Stomach (tissue), 9 donors: ENCODE results near the gene SLC17A9. TPM values are rescaled to one million over a fixed set of nuclear protein-coding genes. Genes with fewer than 3 reads are reported as not detected.

Source experiments
- DNase-seq, 2 donors: peaks; one replicate each; pipeline versions ENCODE4 v3.0.0 to v3.0.0-alpha.2; 2013 to 2019
- H3K27ac ChIP-seq, 5 donors: fragments of 200-600 bp in 4 of 5; sonication (generic) in 4 of 5; one replicate each; pipeline ENCODE4 v1.5.1; 2013 to 2019; ENCODE audit warnings: mild to moderate bottlenecking in 1 of 5, moderate library complexity in 1 of 5
- H3K27me3 ChIP-seq, 3 donors: fragments of 200-600 bp; sonication (generic); one replicate each; pipeline ENCODE4 v1.5.1; 2017 to 2019; ENCODE audit warnings: mixed run types in 1 of 3
- H3K36me3 ChIP-seq, 4 donors: fragments of 200-600 bp; sonication (generic); 1 replicate in 3 of 4; 2 replicates in 1 of 4; pipeline ENCODE4 v1.5.1; 2016 to 2019
- H3K4me1 ChIP-seq, 4 donors: fragments of 200-600 bp; sonication (generic); one replicate each; pipeline ENCODE4 v1.5.1; 2016 to 2019
- H3K4me3 ChIP-seq, 4 donors: fragments of 200-600 bp; sonication (generic) in 3 of 4; one replicate each; pipeline ENCODE4 v1.5.1; 2016 to 2019; ENCODE audit warnings: mild to moderate bottlenecking in 1 of 4
- H3K9me3 ChIP-seq, 4 donors: fragments of 200-600 bp; sonication (generic); one replicate each; pipeline ENCODE4 v1.5.1; 2016 to 2019
- CTCF ChIP-seq, 7 experiments: fragments of 450-650 bp in 4 of 7; fragments of 200-600 bp in 3 of 7; sonication (generic) in 3 of 7; IDR thresholded peaks; one replicate each; pipeline ENCODE4 v1.5.1; 2016 to 2019; ENCODE audit warnings: antibody characterized with exemption in 7 of 7, control low read depth in 2 of 7, mild to moderate bottlenecking in 1 of 7
- EP300 ChIP-seq: sonication (generic); formaldehyde crosslinking; IDR thresholded peaks from one replicate; pipeline ENCODE4 v1.6.1; 2017; ENCODE audit warnings: antibody characterized with exemption
- POLR2A ChIP-seq, 4 donors: fragments of 450-650 bp; IDR thresholded peaks; one replicate each; pipeline ENCODE4 v1.6.1; 2016; ENCODE audit warnings: antibody characterized with exemption in 4 of 4, control low read depth in 2 of 4, mild to moderate bottlenecking in 1 of 4, moderate library complexity in 1 of 4
- POLR2AphosphoS5 ChIP-seq, 3 donors: sonication (generic); formaldehyde crosslinking; IDR thresholded peaks; one replicate each; pipeline ENCODE4 v1.6.1; 2016; ENCODE audit warnings: antibody characterized with exemption in 3 of 3
- WGBS, 5 donors: extraction: QIAGEN DNeasy Blood & Tissue Kit in 3 of 5; methylation state at CpG; one replicate each; pipeline versions ENCODE4 v1.1.5 to v1.1.7; 2013 to 2018; 5-methylcytosine and 5-hydroxymethylcytosine counted together
- intact Hi-C: fragments of 100-400 bp; cut with DNase I; formaldehyde crosslinking; loops from one replicate; pipeline ENCODE4 v1.15.1; 2023; ENCODE audit warnings: low total_unique reads
- polyA plus RNA-seq, 3 donors: library from polyadenylated mRNA; stranded (reverse); fragments of 200-250 nt; gene quantifications; one replicate each; pipeline ENCODE4 v1.2.3, GENCODE V29; 2013
- total RNA-seq, 5 donors: library from RNA; depleted of rRNA; stranded (reverse); fragments of >200 nt; gene quantifications; one replicate each; pipeline versions ENCODE4 v1.1.0 to v1.2.3, GENCODE V29; 2014 to 2016
- donor health status: healthy with polysubstance abuse.
- donor health status: Bipolar disorder and iron deficiency.
- donor health status: healthy.

SLC17A9 gene
- total and polyA plus RNA-seq, 8 donors = 1.1 to 76.4 (median 12.6) TPM

GRCh38 chr20:62971950-62972844 lies 19.7 kb downstream of the SLC17A9 start:
- Histone ChIP-seq H3K27me3 (peaks cover 19 to 92% (median 67%) of the 10 kb centered on the region in 3 donors), H3K9me3 (no peaks in the 10 kb centered on the region), H3K4me1 (peaks cover 7 to 18% (median 14%) of the 10 kb centered on the region in 4 donors), H3K36me3 (peaks cover 0 to 8% (median 0%) of the 10 kb centered on the region in 4 donors), H3K27ac (no peak overlapping the region), H3K4me3 (peak overlapping the region; percentile 19 to 39 (median 30))
- peak; percentile 90 to 95 for DNase-seq
- TF ChIP-seq POLR2A (IDR thresholded peaks at IDR 0.05) (no peak), POLR2AphosphoS5 (IDR thresholded peaks at IDR 0.05) (peak in 1 of 3 donors; percentile 44), CTCF (IDR thresholded peaks at IDR 0.05) (peak in 5 of 7 experiments; percentile 77 to 87 (median 86)), EP300 (no peak)
- 3 to 5% (median 4%) methylated on average over 31 to 38 of the region's 38 CpGs for WGBS, 5 donors
- intact Hi-C loops = loop anchor here (2.0 kb wide), 1 partner anchor 37 kb away; no protein-coding TSS in a partner anchor

GRCh38 chr20:62972845-62973745 lies 20.6 kb downstream of the SLC17A9 start:
- Histone ChIP-seq H3K4me3 (peak overlapping the region; percentile 19 to 39 (median 30)), H3K27ac (no peak overlapping the region), H3K27me3 (peaks cover 19 to 93% (median 76%) of the 10 kb centered on the region in 3 donors), H3K36me3 (no peaks in the 10 kb centered on the region), H3K9me3 (no peaks in the 10 kb centered on the region), H3K4me1 (peaks cover 7 to 22% (median 15%) of the 10 kb centered on the region in 4 donors)
- DNase-seq = no peak
- TF ChIP-seq POLR2A (IDR thresholded peaks at IDR 0.05) (no peak), EP300 (no peak), CTCF (IDR thresholded peaks at IDR 0.05) (no peak), POLR2AphosphoS5 (IDR thresholded peaks at IDR 0.05) (no peak)
- WGBS, 5 donors = 9 to 25% (median 14%) methylated on average over 38 to 48 of the region's 48 CpGs
- intact Hi-C loops = loop anchor here (2.0 kb wide), 1 partner anchor 36 kb away; no protein-coding TSS in a partner anchor

GRCh38 chr20:62975251-62975760 lies 22.8 kb downstream of the SLC17A9 start:
- no peak overlapping the region for H3K4me3 ChIP-seq
- H3K9me3 ChIP-seq = no peaks in the 10 kb centered on the region
- H3K4me1 ChIP-seq = peaks cover 7 to 22% (median 15%) of the 10 kb centered on the region in 4 donors
- peaks cover 19 to 95% (median 87%) of the 10 kb centered on the region in 3 donors for H3K27me3 ChIP-seq
- TF ChIP-seq POLR2AphosphoS5 (IDR thresholded peaks at IDR 0.05) = no peak
- no peak for TF ChIP-seq POLR2A (IDR thresholded peaks at IDR 0.05)
- no peak for TF ChIP-seq EP300
- no peak for TF ChIP-seq CTCF (IDR thresholded peaks at IDR 0.05)
- intact Hi-C loops = no loop called here
- no peak for DNase-seq
- H3K36me3 ChIP-seq = no peaks in the 10 kb centered on the region
- no peak overlapping the region for H3K27ac ChIP-seq
- 60 to 74% (median 72%) methylated on average over 8 to 10 of the region's 10 CpGs for WGBS, 5 donors
